ENCODE results near the gene SPATA3.

GRCh38 chr2:230991598-230991997 is 4.3 kb upstream of the SPATA3 start:
- TF ChIP-seq, protein P1, sequence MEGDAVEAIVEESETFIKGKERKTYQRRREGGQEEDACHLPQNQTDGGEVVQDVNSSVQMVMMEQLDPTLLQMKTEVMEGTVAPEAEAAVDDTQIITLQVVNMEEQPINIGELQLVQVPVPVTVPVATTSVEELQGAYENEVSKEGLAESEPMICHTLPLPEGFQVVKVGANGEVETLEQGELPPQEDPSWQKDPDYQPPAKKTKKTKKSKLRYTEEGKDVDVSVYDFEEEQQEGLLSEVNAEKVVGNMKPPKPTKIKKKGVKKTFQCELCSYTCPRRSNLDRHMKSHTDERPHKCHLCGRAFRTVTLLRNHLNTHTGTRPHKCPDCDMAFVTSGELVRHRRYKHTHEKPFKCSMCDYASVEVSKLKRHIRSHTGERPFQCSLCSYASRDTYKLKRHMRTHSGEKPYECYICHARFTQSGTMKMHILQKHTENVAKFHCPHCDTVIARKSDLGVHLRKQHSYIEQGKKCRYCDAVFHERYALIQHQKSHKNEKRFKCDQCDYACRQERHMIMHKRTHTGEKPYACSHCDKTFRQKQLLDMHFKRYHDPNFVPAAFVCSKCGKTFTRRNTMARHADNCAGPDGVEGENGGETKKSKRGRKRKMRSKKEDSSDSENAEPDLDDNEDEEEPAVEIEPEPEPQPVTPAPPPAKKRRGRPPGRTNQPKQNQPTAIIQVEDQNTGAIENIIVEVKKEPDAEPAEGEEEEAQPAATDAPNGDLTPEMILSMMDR (IDR thresholded peaks at IDR 0.05 in 4 of 5, conservative IDR thresholded peaks at IDR 0.05 in 1 of 5) = no peak
- TF ChIP-seq POLR2A (IDR thresholded peaks at IDR 0.05) = no peak

All from gastrocnemius medialis (tissue), 4 donors.